GM18519 (cell line): ENCODE results near the gene CLIP4.

ENCODE experiments used
- ATAC-seq: cut with Tn5 transposase; IDR thresholded peaks from one replicate; pipeline ENCODE4 v1.9.1; 2021; ENCODE audit warnings: mild to moderate bottlenecking, moderate library complexity; ENCODE audit not compliant: unreplicated experiment, low FRiP score

Gene CLIP4

DNA sequence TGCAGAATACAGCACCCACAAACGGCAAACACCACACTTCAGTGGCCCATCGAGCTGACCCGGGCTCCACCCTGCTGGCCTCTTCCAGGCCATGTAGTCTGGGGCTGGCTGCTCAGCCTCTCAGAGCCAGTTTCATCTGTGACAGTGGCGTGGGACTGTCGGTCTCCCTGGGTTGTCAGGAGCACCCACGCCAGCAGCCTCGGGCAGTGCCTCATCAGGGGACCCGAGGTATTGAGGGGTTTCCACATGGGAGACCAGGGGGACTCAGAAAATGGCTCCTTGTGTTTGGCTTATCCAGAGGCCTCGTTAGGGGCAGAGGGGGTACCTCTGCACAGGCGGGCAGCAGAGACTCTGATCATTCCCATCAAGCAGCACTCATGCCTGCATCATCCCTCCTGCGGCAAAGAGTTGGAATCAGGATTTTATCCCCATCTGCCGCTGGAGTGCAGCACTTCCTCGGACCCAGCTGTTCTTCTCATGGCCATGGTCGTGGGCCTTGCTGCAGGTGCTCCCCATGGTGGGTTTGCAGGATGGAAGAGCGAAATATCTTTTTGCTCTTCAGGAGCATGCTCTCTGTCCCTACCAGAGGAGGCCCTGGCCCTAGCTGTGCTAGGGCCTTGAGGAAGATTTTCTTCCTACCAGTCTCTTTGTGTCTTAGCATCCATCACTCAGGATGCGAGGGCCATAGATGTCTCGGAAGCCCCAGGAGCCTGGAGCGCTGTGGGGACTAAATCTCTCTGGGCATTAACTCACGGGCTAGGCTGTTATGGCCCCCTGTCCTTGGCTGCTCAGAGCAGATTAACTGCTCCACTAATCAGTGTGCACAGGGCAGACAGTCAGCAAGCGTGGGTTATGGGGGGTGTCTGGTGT, 100.8 kb downstream of the CLIP4 start:
- no peak for ATAC-seq

DNA sequence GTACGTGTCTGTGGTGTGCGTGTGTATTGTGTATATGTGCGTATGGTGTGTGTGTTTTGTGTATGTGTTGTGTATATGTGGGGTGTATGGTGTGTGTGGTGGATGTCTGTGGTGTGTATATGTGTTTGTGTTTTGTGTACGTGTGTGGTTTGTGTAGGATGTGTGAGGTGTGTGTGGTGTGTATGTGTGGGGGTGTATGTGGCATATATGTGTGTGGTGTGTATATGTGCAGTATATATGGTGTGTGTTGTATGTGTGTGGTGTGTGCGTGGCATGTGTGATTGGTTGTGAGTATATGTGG, 101.3 kb downstream of the CLIP4 start:
- ATAC-seq = no peak

DNA sequence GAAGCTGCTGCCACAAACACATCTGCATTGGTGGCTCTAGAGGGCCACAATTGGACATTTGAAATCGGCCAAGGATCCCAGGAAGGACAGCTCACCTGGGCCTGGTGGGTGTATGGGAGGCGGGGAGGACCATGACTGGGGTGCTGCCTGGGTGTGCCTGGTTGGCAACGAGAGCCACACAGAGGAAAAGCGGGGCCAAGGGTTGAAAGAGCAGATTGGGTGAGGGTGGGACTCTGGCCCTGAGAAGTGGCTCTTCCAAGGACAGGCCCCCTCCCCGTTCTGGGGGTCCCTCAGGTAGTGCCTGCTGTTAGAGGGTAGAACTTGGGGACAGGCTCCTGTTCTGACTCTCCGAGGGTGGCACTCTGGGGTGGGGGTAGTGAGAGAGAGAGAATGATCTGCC, 102.9 kb downstream of the CLIP4 start:
- ATAC-seq = no peak

DNA sequence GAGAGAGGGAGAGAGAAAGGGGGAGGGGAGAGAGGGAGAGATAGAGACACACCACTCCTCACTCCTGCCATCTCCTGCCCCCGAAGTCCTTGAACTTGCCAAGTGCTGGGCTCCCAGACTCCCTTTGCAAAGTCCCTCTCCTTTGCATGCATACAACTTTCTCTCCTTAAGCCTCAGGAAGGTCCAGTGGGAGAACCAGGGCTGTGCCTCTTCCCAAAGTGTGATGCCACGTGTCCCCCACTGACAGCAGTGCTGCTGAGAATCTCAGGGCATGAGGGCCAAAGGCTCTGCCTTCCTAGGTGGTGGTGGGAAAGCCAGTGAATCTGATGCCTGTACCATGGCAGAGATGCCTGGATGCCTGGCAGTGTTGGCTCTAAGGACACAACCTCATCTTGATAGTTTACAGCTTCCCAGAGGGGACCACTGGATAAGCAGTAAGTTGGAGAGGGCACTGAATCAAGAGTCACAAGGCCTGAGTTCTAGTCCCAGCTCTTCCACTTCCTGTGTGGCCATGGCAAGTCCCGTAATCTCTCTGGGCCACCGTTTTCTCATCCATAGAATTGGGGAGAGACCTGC, 103.4 kb downstream of the CLIP4 start:
- no peak for ATAC-seq

DNA sequence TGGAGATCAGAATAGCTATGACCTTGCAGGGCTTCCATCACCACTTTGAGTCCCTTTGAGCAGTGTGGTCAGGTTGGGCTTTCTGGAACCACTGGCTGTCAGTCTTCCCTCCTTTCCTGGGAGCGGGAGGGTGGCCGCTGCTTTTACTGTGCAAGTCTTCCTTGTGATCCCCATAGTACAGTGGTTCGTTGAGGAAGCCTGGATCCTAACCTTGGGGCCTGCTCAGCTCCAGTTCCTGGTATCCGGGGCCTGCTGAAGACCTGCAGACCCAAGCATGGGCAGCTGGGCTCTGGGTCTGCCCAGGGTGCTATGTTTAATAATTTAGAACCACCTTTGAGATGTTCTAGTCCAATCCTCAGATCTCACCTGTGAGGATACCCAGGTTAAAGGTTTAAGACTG, 104.2 kb downstream of the CLIP4 start:
- no peak for ATAC-seq

DNA sequence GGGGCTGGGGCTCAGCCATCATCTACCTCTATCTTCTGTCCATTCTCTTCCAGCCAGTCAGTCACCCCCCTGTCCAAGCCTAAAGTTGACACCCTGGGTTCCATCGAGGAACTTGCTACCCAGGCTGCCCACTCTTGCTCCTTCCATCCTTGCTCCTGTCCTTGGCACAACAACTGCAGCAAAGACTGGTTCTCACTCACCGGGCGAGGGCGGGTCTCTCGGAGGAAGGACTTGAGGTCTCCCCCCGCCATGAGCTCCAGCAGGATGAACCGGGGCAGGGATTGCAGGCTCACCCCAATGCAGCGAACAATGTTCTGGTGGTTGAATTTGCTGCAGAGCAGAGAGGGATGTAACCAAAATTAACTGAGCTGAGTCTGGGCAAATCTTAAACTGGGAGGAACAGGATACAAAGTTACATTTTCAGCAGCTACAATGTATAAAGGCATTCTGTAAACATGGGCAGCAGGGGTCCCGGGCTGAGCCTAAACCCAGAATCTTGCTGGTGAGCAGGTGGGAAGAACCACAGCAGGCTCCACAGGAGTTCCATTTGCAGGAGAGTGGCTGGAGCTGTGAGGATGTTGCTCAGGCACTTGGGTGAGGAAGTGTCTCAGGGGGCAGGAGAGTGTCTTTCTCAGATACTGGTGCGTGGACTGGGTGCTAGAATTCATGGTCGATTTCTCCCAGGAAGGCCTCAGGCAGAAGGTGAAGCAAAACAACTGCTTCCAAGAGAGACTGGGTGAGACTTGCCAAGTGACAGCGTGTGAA, 105.5 kb downstream of the CLIP4 start:
- ATAC-seq = no peak

DNA sequence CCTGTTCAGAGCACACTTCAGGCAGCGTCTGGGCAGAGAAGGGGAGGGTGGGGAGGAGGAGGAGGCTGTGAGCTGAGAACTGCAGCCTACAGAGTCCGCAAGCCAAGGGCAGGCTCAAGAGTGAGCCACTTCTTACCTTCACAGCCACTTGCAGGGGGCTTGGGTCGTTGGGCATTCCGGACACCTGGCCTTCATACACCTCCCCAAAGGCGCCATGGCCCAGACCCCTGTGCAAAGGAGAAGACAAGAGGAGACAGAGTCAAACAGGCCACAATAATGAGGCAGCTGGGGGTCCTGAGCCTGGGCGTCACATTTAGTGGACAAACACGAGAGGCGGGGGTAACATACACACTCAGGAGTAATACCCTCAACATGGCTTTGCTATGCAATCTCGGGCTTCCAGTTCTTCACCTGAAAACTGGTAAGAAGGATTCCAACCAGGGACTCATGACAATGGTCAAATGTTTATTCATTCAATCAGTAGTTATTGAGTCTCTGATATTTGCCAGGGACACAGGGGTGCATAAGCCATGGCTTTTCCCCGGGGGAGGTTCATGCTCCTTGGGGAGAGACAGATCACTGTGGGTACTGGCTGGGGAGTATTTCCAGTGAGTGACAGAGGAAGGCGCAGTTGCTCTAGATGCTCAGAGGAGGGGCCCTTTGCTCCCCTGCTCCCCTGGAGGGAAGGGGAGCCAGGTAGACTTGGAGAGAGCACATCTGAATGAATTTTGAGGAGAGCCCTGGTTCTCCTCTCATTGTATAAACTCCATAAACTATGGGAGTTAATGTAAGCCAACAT, 107.4 kb downstream of the CLIP4 start:
- no peak for ATAC-seq

DNA sequence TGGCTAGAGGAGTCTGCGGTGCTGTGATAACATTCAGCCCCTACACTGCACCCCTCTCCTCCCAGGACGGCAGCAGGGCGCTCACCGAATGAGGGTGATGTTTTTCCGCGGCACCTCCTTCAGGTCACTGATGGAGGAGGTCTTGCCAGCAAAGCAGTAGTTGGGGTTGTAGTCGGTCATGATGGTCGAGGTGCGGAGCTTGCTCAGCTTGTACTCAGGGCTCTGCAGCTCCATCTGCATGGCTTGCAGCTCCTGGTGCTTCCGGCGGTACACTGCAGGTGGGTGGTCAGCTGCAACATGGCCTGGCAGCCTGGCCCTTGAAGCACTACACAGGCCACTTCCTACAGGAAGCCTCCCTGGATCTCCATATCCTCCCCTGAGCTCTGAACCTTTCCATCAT, 108.0 kb downstream of the CLIP4 start:
- ATAC-seq = no peak

DNA sequence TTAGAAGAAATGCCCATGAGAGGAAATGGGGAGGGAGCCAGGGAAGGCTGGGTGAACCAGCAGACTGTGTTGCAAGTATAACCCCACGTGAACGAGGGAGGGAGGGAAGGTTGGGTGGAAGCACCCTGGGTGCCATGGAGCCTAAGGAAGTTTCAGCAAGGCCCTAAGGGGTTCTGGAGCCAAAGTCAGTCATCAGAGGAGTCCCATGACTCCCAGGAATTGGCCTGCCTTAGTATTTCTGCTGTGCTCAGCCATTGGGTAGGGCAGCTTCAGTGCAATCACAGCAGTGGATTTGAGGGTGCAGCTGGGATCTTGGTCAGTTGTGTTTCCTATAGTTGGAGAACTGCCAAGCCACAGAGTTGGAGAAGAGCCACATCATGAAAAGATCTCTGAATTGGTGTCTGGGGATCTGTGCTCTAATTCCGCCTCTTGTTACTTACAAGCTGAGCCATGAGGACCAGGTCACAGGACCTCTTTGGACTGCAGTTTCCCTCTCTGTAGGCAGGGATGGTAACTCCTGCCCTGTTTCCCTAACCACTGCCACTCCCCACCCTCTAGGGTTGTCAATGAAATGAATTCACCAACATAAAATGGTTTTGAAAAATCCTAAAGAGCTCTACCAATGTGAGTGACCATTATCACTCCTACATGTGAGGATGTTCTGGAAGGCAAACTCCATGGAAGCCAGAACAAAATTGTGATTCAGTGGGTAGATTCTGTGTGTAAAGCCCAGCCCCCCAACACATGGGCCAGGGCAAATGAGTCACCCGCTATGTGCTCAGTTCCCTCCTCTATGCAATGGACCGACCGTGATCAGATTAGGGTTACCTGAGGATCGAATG, 108.9 kb downstream of the CLIP4 start:
- ATAC-seq = no peak

DNA sequence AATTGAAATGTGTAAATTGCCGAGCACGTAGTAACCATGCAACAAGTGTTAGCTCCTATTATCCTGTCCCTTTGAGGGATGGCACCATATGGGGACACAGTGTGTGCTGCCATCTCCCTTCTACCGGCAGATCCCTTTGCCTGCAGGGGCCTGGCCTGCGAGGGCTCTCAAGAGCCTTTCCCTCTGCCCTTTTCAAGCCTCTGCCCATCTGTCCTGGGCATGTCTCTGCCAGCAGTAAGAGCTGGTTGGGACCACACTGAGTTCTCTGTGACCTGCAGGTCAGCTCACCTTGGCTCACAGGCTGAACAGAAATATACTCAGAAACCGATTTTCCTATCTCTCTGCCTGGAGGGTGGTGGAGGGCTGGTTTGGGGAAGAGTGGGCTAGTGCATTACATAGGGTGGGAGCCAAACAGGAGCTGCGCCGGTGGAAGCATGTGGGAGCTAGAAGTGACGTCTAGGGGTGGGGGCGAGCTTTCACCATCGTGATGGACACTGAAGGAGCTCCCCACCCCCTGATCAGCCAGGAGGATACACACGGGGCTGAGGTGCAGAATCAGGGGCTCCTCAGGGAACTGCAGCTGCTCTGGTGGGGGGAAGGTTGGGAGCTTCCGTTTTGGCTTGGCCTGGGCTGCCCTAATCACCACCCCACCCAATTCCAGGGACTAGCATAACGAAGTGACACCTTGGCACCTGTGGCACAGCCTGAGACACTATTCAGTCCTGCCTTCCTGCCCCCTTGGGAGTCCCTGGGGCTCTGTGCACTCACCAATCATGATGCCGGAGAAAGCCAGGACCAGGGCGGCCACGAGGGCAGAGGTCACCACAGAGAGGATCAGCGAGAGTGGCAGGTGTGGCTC, 109.7 kb downstream of the CLIP4 start:
- no peak for ATAC-seq

DNA sequence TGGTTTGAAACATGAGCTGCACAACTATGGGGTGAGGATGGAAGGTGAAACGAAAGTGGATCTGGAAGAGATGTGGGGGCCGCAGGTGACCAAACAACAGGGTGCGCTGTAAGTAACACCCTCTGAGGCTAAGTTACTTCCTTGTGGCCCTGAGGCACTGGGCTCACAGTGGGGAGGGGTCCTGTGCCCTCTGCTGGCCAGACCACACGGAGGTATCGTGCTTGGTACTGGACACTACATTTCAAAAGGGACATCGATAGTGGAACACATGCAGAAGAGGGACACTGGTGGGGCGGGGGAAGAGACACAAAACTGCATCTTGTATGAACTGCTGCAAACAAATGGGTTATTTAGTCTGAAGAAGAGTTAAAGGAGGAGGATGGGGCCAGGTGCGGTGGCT, 110.6 kb downstream of the CLIP4 start:
- ATAC-seq = no peak

DNA sequence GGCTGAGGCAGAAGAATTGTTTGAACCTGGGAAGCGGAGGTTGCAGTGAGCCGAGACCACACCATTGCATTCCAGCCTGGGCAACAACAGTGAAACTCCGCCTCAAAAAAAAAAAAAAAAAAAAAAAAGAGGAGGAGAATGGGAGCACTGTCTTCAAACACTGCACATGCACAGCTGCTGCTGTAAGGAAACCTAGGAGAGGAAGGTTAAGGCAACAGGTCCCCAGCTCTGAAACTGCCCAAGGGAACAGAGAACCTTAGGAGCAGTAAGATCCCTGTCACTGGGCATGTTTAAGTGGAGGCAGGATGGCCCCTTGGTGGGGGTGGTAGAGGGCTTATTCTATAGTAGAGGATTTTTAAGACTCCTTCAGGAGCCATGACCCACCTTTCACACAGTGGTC, 111.2 kb downstream of the CLIP4 start:
- ATAC-seq = no peak

DNA sequence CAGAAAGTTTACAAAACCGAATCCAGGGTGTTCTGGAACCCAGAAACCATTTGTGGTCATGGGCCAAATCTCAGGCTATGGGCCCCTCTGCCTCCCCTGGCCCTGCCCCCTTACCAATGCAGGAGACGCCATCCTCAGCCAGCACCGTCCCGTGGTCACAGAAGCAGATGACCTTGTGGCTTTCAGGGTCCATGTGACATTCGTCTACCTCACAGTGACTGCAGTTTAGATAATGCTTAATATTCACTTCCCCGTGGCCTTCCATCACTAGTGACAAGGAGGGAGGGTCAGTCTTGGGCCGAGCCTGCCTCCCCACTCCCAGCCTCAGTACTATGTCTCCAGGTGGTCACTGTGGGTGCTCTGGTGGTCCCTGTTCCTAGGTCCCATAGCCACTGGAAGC, 111.6 kb downstream of the CLIP4 start:
- no peak for ATAC-seq

DNA sequence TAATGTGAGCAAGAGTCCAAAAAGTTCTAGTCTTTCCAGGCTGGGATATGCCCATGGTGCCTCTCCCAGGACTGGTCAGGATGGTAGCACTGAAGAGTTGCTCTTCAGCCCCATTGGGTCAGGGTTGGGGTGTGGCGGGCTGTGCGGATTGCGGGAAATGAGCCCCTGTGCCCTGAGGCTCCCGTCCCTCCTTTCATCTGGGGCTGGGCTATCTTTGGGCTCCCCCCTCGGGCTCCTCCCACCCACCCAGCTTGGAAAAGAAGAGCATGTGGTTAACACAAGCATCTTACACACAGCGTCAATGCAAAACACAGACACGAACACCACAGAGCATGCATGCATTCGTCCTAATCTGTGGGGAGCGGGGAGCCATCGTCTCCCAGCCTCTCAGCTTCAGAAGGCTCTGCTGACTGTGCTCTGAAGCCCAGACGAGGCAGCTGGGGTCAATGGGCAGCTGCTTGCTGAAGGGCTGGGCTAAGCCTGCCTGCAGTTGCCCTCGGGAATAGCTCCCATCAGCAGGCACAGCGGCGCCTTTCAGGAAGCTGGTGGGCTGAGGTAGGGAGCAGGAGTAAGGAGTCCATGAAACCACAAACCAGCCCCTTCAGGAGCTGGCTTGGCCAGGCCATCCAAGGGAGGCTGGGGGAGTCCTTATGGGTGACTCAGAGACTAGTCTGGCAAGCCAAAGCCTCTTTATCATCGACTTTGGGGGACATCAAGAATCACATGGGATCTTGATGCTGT, 112.9 kb downstream of the CLIP4 start:
- ATAC-seq = no peak

DNA sequence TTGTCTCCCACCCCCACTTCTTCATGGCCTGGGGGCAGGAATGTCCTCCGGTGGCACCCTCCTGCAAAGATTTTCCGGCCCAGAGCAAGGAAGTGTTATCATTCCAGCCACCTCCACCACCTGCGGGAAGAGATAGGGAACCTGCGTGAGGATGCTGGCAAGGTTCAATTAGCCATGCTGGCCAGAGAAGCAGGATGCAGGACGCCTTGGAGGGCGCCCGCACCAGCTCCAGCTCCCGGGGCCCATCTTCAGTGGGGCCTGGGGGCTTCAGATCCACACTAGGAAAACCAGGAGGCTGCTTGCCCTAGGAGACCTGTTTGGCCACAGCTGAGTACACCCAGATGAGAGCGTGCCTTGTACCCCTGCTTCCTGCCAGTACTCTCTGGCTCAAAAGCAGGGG, 113.7 kb downstream of the CLIP4 start:
- no peak for ATAC-seq

DNA sequence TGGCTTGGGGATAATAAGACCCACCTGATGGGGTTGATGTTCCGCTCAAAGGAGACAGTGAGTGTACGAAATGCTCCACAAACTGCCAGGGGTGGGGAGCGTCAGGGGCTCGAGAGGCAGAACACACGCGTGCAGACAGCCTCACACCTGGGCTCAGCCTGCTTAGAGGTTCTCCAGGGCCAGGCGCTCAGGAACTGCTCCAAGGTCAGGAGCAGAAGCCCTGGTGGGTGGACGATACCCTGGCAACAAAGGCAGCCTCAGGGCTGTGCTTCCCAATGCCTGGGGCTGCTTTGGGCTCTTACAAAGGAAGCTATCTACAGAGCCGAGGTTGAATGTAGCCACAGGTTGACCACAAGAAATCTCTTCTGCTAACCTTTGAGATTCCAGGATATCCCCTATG, 114.4 kb downstream of the CLIP4 start:
- ATAC-seq = no peak

DNA sequence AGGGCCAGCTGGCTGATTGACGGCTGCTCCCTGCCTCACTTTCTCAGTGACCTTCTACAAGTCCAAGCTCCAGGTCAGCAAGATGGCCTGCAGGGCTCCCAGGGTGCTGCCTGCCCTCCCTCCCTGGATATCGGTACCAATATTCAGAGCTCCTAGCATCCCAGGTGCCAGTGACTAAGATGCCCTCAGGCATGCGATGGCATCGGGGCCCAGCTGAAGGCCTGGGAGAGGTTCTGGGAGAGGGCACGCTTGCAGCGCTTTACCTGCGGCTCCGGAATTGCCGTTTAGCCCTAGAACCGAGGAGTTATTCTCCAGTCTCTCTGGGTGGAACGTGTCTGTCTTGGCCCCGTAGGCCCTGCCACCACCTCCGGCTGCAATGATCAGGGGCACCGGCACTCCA, 116.8 kb downstream of the CLIP4 start:
- ATAC-seq = no peak

DNA sequence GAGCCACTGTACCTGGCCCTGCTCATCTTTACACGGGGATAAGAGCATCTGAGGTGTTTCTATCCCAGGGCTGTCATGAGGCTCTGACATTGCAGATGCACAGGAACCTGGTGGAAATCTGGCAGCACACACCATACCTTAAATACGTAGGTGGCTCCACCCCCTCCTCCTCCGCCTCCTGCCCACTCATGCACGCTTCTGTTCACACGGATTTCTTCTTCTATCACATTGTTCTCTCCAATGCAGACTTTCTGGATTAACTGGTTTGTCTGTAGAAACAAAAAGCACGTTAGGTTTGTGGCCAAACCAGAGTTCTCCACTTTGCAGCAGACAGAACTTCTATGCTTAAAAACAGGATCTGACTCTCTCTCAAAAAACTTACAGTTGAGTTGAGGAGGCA, 118.2 kb downstream of the CLIP4 start:
- ATAC-seq = no peak

DNA sequence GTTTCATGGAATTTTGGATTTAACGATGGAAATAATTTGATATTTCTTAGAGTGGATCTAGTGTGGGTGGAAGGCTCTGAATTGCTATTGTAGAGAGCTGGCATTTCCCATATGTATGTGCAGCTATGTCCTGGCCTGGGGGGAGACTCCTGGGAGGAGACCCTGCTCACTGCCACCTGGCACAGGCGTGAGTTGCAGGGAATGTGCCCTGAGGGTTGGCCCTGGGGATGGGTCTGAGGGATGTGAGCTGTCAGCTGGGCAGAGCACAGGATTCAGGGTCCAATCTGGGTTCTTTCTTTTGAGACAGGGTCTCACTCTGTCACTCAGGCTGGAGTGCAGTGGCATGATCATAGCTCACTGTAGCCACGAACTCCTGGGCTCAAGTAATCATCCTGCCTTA, 120.2 kb downstream of the CLIP4 start:
- no peak for ATAC-seq
